ENCODE measurements around the gene FAM222A. TPM values are rescaled to one million over a fixed set of nuclear protein-coding genes. Genes with fewer than 3 reads are reported as not detected.

Gene FAM222A
- total RNA-seq, 1 experiment from 2014 or later = 3.7 TPM

DNA sequence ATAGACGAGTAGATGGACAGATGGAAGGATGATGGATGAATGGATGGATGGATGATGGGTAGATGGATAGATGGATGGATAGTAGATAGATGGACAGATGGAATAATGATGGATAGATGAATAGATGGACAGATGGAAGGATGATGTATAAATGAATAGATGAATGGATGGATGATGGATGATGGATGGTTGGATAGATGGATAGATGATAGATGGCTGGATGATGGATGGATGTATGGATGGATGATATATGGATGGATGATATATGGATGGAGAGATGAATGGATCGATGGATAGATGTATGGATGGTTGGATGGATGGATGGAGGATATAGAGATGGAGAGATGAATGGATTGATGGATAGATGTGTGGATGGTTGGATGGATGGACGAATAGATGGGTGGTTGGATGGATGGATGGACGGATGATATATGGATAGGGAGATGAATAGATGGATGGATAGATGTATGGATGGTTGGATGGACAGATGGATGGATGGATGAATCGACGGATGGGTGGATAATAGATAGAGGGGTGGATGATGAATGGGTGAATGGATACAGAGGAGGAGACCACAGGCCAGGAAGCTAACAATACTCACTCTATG, 100.3 kb downstream of the FAM222A start:
- TF ChIP-seq, protein P1, sequence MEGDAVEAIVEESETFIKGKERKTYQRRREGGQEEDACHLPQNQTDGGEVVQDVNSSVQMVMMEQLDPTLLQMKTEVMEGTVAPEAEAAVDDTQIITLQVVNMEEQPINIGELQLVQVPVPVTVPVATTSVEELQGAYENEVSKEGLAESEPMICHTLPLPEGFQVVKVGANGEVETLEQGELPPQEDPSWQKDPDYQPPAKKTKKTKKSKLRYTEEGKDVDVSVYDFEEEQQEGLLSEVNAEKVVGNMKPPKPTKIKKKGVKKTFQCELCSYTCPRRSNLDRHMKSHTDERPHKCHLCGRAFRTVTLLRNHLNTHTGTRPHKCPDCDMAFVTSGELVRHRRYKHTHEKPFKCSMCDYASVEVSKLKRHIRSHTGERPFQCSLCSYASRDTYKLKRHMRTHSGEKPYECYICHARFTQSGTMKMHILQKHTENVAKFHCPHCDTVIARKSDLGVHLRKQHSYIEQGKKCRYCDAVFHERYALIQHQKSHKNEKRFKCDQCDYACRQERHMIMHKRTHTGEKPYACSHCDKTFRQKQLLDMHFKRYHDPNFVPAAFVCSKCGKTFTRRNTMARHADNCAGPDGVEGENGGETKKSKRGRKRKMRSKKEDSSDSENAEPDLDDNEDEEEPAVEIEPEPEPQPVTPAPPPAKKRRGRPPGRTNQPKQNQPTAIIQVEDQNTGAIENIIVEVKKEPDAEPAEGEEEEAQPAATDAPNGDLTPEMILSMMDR (IDR thresholded peaks at IDR 0.05 in 2 of 3, conservative IDR thresholded peaks at IDR 0.05 in 1 of 3; ENCODE audit: borderline replicate concordance in 1 of 3, insufficient read depth in 1 of 3, low read depth in 2 of 3, low read length in 2 of 3) = no peak
- TF ChIP-seq ZFX (IDR thresholded peaks at IDR 0.05) = no peak
- TF ChIP-seq, protein P2, sequence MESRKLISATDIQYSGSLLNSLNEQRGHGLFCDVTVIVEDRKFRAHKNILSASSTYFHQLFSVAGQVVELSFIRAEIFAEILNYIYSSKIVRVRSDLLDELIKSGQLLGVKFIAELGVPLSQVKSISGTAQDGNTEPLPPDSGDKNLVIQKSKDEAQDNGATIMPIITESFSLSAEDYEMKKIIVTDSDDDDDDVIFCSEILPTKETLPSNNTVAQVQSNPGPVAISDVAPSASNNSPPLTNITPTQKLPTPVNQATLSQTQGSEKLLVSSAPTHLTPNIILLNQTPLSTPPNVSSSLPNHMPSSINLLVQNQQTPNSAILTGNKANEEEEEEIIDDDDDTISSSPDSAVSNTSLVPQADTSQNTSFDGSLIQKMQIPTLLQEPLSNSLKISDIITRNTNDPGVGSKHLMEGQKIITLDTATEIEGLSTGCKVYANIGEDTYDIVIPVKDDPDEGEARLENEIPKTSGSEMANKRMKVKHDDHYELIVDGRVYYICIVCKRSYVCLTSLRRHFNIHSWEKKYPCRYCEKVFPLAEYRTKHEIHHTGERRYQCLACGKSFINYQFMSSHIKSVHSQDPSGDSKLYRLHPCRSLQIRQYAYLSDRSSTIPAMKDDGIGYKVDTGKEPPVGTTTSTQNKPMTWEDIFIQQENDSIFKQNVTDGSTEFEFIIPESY (IDR thresholded peaks at IDR 0.05; ENCODE audit: extremely low read depth, insufficient replicate concordance, low read length) = no peak
- no peak for TF ChIP-seq EZH2phosphoT487 (IDR thresholded peaks at IDR 0.05; ENCODE audit: borderline replicate concordance)
- TF ChIP-seq YY1 (IDR thresholded peaks at IDR 0.05; ENCODE audit: extremely low read depth, insufficient replicate concordance, low read depth, low read length) = no peak
- TF ChIP-seq TCF7L2 (IDR thresholded peaks at IDR 0.05; ENCODE audit: borderline replicate concordance, extremely low read depth, insufficient read depth, insufficient read length) = no peak
- TF ChIP-seq ELF1 (IDR thresholded peaks at IDR 0.05; ENCODE audit: borderline replicate concordance, low read depth) = no peak
- no peak overlapping the region for H3K4me2 ChIP-seq (ENCODE audit: low read length)
- no peak for ATAC-seq
- intact Hi-C loops (cut with micrococcal nuclease) = no loop called here
- no peaks in the 10 kb centered on the region for H3K36me3 ChIP-seq (ENCODE audit: control insufficient read depth in 1 of 2, insufficient read depth in 2 of 2, low read length in 2 of 2)
- no peak overlapping the region for H3K4me3 ChIP-seq (replicated peaks in 1 of 2; ENCODE audit: low read depth in 1 of 2, low read length in 2 of 2)
- no peaks in the 10 kb centered on the region; a peak in 1 of 4 replicates for H3K9me3 ChIP-seq (ENCODE audit: control insufficient read depth in 1 of 2, insufficient read depth in 1 of 2, low read depth in 1 of 2, low read length in 2 of 2)
- no peaks in the 10 kb centered on the region for H3K9me2 ChIP-seq (ENCODE audit: insufficient read depth)
- ChIA-PET POLR2A (no interaction called here), CTCF (no interaction called here), RAD21 (ENCODE audit: low non-redundant PET in 1 of 2, low total read pairs in 2 of 2, uncharacterized antibody in 2 of 2, unreplicated experiment in 2 of 2) (no interaction called here)
- DNase-seq (ENCODE audit: low read depth, low spot score) = no peak
- H3K4me1 ChIP-seq (ENCODE audit: control insufficient read depth in 1 of 2, insufficient read depth in 2 of 2, low read length in 2 of 2) = peaks cover 0 to 3% of the 10 kb centered on the region in 2 experiments; a peak in 1 of 4 replicates
- H4K20me1 ChIP-seq (ENCODE audit: insufficient read depth) = no peaks in the 10 kb centered on the region
- H3K79me2 ChIP-seq (ENCODE audit: insufficient read depth, low read length) = no peaks in the 10 kb centered on the region
- H3K9ac ChIP-seq (ENCODE audit: low read length) = no peak overlapping the region
- no peaks in the 10 kb centered on the region for H3K27me3 ChIP-seq (ENCODE audit: insufficient read depth, low read length)
- no peak overlapping the region for H3K27ac ChIP-seq (ENCODE audit: low read depth, low read length)
- no TSS peak for BruUV-seq (replicated peaks)
- no peak overlapping the region for H2AFZ ChIP-seq (ENCODE audit: low read depth, low read length, poor library complexity, severe bottlenecking)
